Measurements from ENCODE around the gene SLC25A53.
"Not testable (repeated sequence)": the region's sequence is repeated elsewhere in the genome, so short reads cannot be mapped to it uniquely, and the experiment has no call there.

Gene SLC25A53

DNA sequence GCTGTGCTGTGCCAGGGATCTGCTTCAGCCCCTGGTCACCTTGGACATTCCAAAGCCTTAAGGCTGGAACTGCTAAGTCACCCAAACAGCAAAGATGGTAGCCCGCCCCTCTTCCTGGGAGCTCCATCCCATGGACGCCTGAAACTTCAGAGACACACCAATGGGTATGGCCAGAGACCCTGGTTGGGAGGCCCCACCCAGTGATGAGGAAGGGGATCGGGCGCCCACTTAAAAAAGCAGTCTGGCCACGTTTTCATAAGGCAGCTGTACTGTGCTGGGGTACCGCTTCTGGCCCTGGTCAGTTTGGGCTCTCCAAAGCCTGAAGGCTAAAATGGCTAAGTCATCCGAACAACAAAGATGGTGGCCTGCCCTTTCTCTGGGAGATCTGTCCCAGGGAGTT, 71.3 kb downstream of the SLC25A53 start:
- Histone ChIP-seq H3K27me3 (ENCODE audit: control insufficient read depth, insufficient read depth, low read length) (no peaks in the 10 kb centered on the region), H3K27ac (ENCODE audit: low read depth, low read length) (no peak overlapping the region), H3K4me1 (ENCODE audit: control insufficient read depth, insufficient read depth, low read length) (no peaks in the 10 kb centered on the region), H3K36me3 (ENCODE audit: control insufficient read depth, insufficient read depth, low read length) (no peaks in the 10 kb centered on the region), H3K4me3 (ENCODE audit: low read length) (no peak overlapping the region), H3K9ac (ENCODE audit: low read length) (no peak overlapping the region)

DNA sequence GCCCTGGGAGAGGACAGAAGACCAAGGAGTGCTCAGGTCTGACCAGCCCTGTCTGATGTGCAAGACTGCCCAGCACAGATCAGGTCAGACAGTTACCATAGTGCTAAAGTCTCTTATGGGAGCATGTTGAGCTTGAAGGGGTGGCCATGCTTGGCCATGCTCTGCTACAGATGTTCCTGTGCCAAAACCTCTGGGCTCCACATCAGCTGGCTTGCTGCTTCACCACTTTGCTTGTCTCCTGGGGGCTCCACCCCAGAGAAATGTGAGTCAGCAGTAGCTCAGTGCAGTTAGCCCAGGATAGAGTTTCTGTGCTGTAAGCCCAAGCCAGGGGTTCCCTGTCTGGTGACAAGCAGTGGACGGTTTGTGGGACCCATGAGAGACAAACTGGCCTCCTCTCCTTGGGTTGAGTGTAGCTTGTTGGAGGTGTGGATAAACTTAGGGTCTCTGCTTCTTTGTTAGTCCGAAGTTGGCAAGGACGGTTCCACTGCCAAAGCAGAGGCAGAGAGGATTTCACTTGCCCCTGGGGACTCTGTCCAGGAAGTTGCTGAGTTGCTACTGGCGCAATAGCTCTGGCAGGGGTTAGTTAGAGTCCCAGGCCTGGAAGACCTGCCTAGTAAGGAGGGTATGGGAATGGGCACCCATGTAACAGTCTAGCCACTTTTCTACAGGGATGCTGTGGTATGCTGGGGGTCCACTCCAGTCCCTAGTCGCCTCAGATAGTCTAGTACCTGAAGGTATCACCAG, 72.1 kb downstream of the SLC25A53 start:
- Histone ChIP-seq H3K27me3 (ENCODE audit: control insufficient read depth, insufficient read depth, low read length) (no peaks in the 10 kb centered on the region), H3K27ac (ENCODE audit: low read depth, low read length) (no peak overlapping the region), H3K4me3 (ENCODE audit: low read length) (no peak overlapping the region), H3K9ac (ENCODE audit: low read length) (no peak overlapping the region), H3K4me1 (ENCODE audit: control insufficient read depth, insufficient read depth, low read length) (no peaks in the 10 kb centered on the region), H3K36me3 (ENCODE audit: control insufficient read depth, insufficient read depth, low read length) (no peaks in the 10 kb centered on the region)

DNA sequence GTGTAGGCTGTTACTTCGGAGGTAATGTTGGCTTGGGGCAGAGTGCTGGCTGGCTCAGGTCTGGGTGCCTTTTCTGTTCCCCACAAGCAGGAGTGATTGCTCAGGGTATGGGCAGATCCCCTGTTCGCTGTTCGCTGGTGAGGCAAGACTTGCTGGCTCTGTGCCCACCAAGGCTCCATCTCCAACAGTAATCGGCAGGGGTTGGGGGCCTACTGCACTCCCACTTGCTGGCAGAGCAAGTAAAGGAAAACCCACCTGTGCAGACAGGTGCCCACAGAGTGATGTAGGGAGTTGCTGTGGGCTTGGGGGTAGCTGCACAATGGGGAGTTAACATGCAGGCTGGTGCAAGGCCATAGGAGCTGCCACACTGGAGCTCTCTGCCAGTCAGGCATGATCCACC, 72.7 kb downstream of the SLC25A53 start:
- no peaks in the 10 kb centered on the region for H3K36me3 ChIP-seq (ENCODE audit: control insufficient read depth, insufficient read depth, low read length)
- H3K9ac ChIP-seq (ENCODE audit: low read length): no peak overlapping the region
- H3K4me3 ChIP-seq (ENCODE audit: low read length): no peak overlapping the region
- H3K27me3 ChIP-seq (ENCODE audit: control insufficient read depth, insufficient read depth, low read length): no peaks in the 10 kb centered on the region
- no peaks in the 10 kb centered on the region for H3K4me1 ChIP-seq (ENCODE audit: control insufficient read depth, insufficient read depth, low read length)
- no peak overlapping the region for H3K27ac ChIP-seq (ENCODE audit: low read depth, low read length)

DNA sequence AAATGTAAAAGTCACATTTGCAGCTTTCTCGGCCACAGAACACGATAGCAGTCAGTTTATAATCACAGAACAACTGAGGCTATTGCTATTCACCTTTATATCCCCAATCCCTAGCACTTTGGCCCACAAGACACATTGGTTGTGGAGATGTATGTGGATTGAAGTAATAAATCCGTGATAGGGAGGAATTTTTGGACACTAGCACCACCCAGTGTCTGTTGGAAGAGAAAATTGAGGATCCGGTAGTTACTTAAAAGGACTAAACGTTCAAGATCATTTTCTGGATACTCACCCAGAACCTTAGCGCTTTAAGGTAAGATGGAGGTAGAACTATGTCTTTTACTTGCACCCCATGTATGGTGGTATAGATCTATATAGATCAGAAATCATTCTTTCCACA, 79.0 kb downstream of the SLC25A53 start:
- not testable (repeated sequence) for H3K9ac ChIP-seq (ENCODE audit: low read length); H3K27me3 ChIP-seq (ENCODE audit: control insufficient read depth, insufficient read depth, low read length); H3K36me3 ChIP-seq (ENCODE audit: control insufficient read depth, insufficient read depth, low read length); H3K4me3 ChIP-seq (ENCODE audit: low read length); H3K27ac ChIP-seq (ENCODE audit: low read depth, low read length); H3K4me1 ChIP-seq (ENCODE audit: control insufficient read depth, insufficient read depth, low read length)

DNA sequence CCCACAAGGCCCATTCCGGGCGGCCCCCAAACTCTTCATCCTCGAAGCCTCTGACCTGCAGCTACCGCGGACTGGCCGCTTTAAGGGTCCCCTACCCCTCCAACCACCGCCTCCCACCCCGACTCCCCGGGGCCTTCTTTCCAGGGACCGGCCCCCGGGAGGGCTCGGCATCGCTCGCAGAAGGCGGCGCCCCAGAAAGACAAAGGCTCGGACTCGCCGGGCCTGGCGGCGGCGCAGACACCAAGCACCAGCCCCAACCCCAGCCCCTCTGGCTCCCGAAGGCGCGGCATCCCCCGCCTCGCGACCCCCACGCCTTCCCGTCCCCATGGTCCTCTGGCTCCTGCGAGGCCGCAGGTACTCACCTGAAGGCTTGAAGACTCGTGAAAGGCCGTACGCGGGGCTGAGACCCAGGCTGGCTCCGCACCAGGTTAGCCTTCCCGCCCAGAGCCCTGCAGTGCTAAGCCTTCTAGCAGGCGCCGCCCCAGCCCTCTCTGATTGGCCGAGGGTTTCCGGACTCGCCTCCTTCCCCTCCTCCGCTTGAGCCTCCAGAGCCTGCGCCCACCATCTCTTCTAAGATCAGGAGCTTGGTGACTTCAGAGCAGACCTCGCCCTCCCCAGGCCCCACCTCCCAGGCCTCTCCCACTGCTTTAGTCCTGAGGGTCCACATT, 80.9 kb downstream of the SLC25A53 start, which contains the start of gene TMSB15C:
Gene TMSB15C (minus strand): TSS at position 459 of the 668 bp plus-strand sequence.
- not testable (repeated sequence) for H3K4me3 ChIP-seq (ENCODE audit: low read length); H3K27ac ChIP-seq (ENCODE audit: low read depth, low read length); H3K27me3 ChIP-seq (ENCODE audit: control insufficient read depth, insufficient read depth, low read length); H3K4me1 ChIP-seq (ENCODE audit: control insufficient read depth, insufficient read depth, low read length); H3K9ac ChIP-seq (ENCODE audit: low read length); H3K36me3 ChIP-seq (ENCODE audit: control insufficient read depth, insufficient read depth, low read length)

DNA sequence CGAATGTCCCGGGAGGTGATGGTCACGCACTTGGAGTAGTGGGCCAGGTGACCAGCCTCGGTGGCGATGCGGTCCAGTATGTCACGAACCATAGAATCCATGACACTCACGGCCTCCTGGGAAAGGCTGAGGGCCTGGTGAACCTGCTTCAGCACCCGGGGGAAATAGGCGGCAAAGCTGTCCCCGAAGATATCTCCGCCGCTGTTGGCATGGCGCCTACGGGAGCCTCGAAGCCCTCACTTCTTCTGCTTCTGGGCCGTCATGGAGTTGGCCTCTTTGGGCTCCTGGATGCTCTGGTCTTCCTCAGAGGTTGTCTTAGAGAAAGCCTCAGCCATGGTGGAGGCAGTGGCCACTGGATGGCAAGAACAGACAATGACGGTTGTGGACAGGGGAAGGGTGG, 94.2 kb downstream of the SLC25A53 start:
- not testable (repeated sequence) for H3K27me3 ChIP-seq (ENCODE audit: control insufficient read depth, insufficient read depth, low read length); H3K36me3 ChIP-seq (ENCODE audit: control insufficient read depth, insufficient read depth, low read length); H3K27ac ChIP-seq (ENCODE audit: low read depth, low read length); H3K9ac ChIP-seq (ENCODE audit: low read length); H3K4me1 ChIP-seq (ENCODE audit: control insufficient read depth, insufficient read depth, low read length); H3K4me3 ChIP-seq (ENCODE audit: low read length)

DNA sequence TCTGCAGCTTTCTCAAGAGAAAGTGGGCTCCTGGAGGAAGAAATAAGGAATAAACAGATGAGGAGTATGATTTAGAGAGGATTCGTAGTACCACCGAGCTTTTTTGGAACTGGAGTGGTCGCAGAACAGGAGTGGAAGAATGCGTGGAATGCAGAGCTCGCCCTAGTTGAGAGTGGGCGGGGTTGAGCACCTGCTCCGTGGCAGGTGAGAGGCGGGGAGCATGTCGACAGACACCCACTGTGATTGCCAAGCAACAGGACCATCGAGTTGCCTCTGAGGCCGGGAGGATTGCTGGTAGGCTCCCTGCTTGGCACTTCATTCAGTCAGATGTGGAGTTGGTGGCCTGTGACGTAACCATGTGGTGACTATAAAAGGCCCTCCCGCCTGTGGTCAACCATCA, 101.9 kb downstream of the SLC25A53 start:
- not testable (repeated sequence) for H3K9ac ChIP-seq (ENCODE audit: low read length); H3K4me1 ChIP-seq (ENCODE audit: control insufficient read depth, insufficient read depth, low read length); H3K27ac ChIP-seq (ENCODE audit: low read depth, low read length); H3K27me3 ChIP-seq (ENCODE audit: control insufficient read depth, insufficient read depth, low read length); H3K4me3 ChIP-seq (ENCODE audit: low read length); H3K36me3 ChIP-seq (ENCODE audit: control insufficient read depth, insufficient read depth, low read length)

All from rectal smooth muscle tissue (tissue), 1 donor.